GM21528 (cell line): Measurements from ENCODE around the gene SNAPC5.
"Not testable (repeated sequence)": the region's sequence is repeated elsewhere in the genome, so short reads cannot be mapped to it uniquely, and the experiment has no call there.

Source experiments
- ATAC-seq: cut with Tn5 transposase; IDR thresholded peaks from one replicate; pipeline ENCODE4 v1.9.1; 2021; ENCODE audit warnings: mild to moderate bottlenecking, moderate library complexity; ENCODE audit not compliant: unreplicated experiment, low FRiP score

Gene SNAPC5

DNA sequence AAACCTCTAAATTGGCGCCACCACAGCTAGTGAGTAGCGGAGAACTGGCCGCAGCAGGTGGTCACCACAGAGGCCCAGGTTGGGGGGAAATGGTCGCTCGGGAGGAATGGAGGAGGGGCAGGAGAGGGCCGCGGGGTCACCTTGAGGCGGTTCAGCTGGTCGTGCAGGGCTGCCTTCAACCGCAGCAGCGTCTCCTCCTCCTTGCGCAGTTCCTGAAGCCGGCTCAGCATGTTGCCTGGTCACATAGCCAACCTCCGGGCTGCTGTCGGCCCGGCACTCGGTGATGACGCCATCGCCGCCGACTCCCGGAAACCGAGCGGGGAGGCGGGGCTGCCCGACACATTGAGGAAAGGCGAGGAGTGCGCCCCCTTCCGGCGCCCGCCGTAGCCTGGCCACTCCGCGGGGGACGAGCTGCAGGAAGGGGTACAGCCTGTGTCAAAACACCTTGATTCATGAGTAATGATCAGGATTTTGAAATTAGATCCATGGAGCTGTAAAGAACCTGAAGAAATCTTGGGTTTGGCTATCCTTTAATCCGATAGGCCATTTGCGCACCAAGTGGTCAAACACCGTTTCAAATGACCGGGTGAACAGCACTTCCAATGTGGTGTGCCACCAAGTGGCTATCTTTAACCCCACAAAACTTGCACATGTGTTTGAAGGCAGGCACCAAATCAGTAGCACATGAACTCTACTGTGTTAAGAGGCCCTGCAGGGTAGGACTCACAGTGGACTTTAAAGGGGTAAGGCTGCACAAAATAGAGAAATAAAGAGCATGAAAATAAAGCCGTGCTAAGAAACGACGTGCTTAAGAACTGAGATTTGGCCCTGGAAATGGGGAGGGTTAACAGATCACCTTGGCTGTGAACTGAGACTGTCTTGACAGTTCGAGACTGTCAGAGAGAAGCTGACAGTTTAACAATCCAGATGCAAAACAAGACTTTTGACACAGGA is at the start of gene SNAPC5:
SNAPC5 (minus strand) TSS at position 261 of the 954 bp plus-strand sequence; CDS start at position 230, 31 bp downstream.
- ATAC-seq = peak; percentile 74

- ATAC-seq = no peak
Observed at GRCh38 chr15:66545255-66545654, 47.7 kb upstream of the SNAPC5 start.

DNA sequence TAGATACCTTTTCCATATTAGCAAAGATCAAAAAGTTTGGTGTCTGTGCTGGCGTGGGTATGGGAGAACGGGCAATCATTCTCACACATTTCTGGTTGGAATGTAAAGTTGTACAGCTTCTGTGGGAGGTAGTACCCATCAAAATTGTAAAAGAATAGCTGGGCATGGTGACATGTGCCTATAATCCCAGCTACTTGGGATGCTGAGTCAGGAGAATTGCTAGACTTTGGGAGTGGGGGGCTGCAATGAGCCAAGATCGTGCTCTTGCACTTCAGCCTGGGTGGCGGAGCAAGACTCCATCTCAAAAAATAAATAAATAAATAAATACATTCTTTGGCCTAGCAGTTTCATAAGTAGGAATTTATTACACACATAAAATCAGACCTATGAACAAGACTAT is 45.3 kb upstream of the SNAPC5 start:
- no peak for ATAC-seq

GRCh38 chr15:66535056-66535455 is 37.5 kb upstream of the SNAPC5 start:
- no peak for ATAC-seq

- no peak for ATAC-seq
Observed at GRCh38 chr15:66524838-66525237, 27.3 kb upstream of the SNAPC5 start.

GRCh38 chr15:66523926-66524325 is 26.4 kb upstream of the SNAPC5 start:
- no peak for ATAC-seq

DNA sequence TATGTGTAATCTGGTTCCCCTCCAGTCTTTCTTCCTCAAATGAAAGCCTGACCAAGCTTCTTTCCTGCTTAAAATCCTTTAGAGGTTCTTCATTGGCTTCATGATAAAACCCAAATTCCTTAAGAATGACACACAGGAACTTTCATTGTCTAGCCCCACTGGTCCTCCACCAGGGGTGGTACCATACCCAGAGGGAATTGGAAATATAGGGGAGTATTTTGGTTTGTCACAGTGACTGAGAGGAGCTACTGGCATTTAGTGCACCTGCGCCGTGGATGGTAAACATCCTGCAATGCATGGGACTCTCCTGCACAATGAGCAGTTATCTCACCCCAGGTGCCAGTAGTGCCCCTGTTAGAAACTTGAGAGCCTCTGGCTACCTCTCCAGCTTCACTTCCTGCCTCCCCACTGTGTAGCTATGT is 18.4 kb upstream of the SNAPC5 start:
- ATAC-seq = no peak

DNA sequence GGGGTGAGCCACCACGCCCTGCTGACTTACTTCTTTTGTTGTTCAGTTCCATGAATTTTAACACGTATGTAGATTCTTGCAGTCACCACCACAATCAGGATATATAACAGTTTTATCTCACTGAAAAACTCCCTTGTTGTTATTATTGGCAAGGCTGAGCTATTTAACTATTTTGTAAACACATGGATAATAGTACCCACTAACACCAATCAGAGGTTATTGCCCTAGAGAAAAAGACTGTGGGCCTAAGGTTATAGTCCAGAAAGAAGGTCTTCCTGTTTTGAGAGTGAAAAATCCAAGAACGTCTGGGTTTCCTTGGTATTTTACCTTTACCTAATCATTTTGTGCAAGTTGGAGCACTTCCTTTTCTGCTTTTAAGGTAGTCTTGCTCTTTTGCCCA is 17.0 kb upstream of the SNAPC5 start:
- no peak for ATAC-seq

DNA sequence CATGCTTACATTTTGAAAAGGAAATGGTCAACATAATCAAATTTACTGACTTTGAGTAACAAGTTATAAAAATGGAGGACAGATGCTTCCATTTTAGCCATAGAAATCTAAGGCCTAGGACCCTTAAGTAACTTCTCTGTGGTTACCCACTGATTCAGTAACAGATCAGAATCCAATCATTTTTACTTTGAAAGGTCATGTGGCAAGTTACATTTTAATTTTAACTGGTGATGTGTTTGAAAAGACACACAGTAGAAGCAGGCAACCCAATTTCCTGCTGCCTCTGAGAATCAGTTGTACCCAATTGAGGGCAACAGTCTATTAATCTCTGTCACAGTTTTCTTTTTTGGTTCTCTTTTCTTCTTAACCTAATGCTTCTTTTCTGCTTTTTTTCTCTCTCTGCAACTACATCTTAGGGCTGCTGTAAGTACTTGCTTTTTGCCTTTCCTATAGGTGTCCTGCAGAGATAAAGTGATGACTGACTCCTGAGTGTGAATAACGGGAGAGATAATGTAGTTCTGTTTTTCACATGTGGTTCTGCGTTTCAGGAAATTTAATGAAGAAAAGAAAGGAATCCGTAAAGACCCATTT is 10.8 kb upstream of the SNAPC5 start:
- ATAC-seq = no peak

- ATAC-seq = no peak
Observed at GRCh38 chr15:66505818-66506217, 8.3 kb upstream of the SNAPC5 start.

GRCh38 chr15:66505430-66505811 is 7.9 kb upstream of the SNAPC5 start:
- peak; percentile 22 for ATAC-seq

GRCh38 chr15:66504563-66505429 is 7.2 kb upstream of the SNAPC5 start, which contains the start of the genes RPL4 and ZWILCH:
Gene RPL4 (minus strand): TSS chr15:66504855. CDS start chr15:66504790, 65 bp downstream.
Gene ZWILCH (plus strand): TSS chr15:66505326. CDS start chr15:66505339, 13 bp downstream.
- peak; percentile 80 for ATAC-seq

DNA sequence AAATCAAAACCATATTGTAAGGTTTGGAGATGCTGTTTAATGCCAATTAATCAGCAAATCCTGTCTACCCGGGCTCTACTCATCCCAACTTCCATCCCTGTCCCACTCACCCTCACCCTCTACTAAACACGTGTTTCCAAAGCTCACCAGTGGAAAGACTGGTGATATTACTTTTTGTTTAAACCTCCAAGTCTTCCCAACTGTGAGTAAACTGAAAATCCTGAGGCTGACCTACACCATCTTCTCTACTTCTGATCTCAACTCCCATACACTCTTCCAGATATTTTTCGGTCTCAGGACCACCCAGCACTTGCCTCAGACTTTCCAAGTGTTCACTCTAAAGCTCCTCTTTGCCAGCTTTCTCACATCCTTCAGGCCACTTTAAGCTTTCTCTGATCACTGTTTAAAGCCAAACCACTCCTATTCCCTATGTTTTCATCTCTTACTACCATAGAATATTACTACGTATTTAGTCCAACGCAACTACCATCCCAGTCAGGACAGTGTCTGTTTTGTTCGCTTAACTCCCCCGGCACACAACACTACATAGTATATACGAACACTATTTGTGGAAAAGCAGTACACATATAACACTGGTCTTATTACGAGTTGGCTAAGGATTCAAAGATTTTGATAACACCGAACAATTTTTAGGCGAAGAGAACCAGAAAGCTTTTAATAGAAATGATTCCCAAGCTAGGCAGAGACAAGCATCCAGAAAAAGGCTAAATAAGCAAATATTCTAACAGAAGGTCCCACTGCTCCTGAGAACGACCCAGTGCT is 6.4 kb upstream of the SNAPC5 start:
- ATAC-seq = no peak

- ATAC-seq = not testable (repeated sequence)
Observed at GRCh38 chr15:66503041-66503648, 5.6 kb upstream of the SNAPC5 start.

DNA sequence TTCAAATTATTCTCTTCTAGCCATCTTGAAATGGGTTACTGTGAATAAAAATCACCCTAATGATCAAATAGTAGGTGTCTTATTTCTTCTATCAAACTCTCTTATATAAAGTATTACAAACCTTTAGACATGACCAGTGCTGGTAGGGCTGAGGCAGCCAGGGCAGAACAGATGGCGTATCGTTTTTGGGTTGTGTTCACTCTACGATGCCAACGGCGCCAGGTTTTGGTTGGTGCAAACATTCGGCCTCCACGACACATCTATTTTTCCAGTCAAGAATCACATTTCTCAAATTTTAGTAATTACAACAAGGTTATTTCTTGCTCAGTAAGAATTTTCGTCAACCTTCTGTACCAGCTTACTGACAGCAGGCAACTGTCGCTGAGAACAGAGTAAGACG is 4.9 kb upstream of the SNAPC5 start:
- no peak for ATAC-seq

- ATAC-seq = not testable (repeated sequence)
Observed at GRCh38 chr15:66500346-66500745, 2.8 kb upstream of the SNAPC5 start.

DNA sequence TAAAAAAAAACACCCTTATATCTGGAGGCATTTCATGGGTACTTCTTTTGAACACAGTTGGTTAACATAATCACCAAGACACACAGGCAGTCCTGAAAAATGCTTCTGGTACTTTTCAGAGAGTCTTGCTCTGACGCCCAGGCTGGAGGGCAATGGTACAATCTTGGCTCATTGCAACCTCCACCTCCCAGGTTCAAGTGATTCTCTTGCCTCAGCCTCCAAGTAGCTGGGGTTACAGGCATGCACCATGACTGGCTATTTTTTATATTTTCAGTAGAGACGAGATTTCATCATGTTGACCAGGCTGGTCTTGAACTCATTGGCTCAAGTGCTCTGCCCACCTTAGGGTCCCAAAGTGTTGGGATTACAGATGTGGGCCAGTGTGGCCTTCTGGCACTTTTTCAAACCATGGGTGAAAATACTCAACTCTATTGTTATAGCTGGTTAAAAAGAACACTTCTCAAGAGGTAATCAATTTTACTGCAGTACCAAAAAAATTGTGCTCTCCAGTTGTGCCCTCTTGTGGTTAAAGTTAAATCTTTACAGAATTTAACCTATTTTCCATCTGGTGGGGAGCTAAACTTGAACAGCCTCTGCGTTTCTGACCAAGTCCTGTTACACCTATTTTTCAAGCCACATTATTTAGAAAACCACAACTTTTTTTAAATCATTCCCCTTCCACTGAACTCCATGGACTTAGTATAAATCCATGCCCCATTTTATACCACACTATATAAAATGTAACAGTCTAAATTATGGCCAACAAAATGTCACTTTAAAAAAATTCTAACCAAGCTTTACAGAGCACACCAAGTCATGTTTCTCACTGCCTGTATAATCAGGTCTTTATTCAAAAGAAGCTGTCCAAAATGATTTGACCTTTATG is 1.2 kb upstream of the SNAPC5 start:
- no peak for ATAC-seq

GRCh38 chr15:66496951-66497501 is 536 bp downstream of the SNAPC5 start:
- ATAC-seq = no peak
